Loucy (cell line): ENCODE results near the gene NPM1.

ENCODE experiments used
- H2AFZ ChIP-seq: fragments of 200-600 bp; sonication (generic); 2 replicates; pipeline ENCODE4 v1.6.0; 2016; ENCODE audit warnings: antibody characterized with exemption, mild to moderate bottlenecking, low read length, moderate library complexity
- H3F3A ChIP-seq: fragments of 200-600 bp; 2 replicates; pipeline ENCODE4 v1.6.0; 2016; ENCODE audit warnings: antibody characterized with exemption, low read depth, mild to moderate bottlenecking
- H3K27me3 ChIP-seq: fragments of 200-600 bp; sonication (generic); 2 replicates; pipeline ENCODE4 v1.6.1; 2014; ENCODE audit warnings: low read length, mild to moderate bottlenecking; ENCODE audit not compliant: insufficient read depth, poor library complexity, severe bottlenecking
- H3K36me3 ChIP-seq: fragments of 200-600 bp; sonication (generic); 2 replicates; pipeline ENCODE4 v1.6.1; 2016; ENCODE audit warnings: low read length; ENCODE audit not compliant: insufficient read depth
- H3K4me1 ChIP-seq: fragments of 200-600 bp; sonication (generic); 2 replicates; pipeline ENCODE4 v1.5.1; 2014; ENCODE audit warnings: low read length, mild to moderate bottlenecking; ENCODE audit not compliant: insufficient read depth, poor library complexity, severe bottlenecking
- H3K4me2 ChIP-seq: fragments of 200-600 bp; sonication (generic); 2 replicates; pipeline ENCODE4 v1.6.0; 2014; ENCODE audit warnings: antibody characterized with exemption, low read length, low read depth, mild to moderate bottlenecking; ENCODE audit not compliant: poor library complexity, severe bottlenecking
- H3K4me3 ChIP-seq: fragments of 200-600 bp; sonication (generic); 2 replicates; pipeline ENCODE4 v1.5.1; 2014; ENCODE audit warnings: low read length, mild to moderate bottlenecking, mixed read lengths; ENCODE audit not compliant: poor library complexity, severe bottlenecking
- H3K79me2 ChIP-seq: fragments of 200-600 bp; sonication (generic); 2 replicates; pipeline ENCODE4 v1.6.1; 2014; ENCODE audit warnings: low read length; ENCODE audit not compliant: insufficient read depth
- H3K9ac ChIP-seq: fragments of 200-600 bp; sonication (generic); 2 replicates; pipeline ENCODE4 v1.6.0; 2014; ENCODE audit warnings: mild to moderate bottlenecking, low read depth, low read length, moderate library complexity; ENCODE audit not compliant: poor library complexity, severe bottlenecking
- H3K9me2 ChIP-seq: fragments of 200-600 bp; sonication (generic); replicated peaks from 2 replicates; pipeline ENCODE4 v1.6.1; 2016; ENCODE audit warnings: low read depth, low read length, mixed read lengths
- H3K9me3 ChIP-seq: fragments of 200-600 bp; sonication (generic); 2 replicates; pipeline ENCODE4 v1.6.1; 2014; ENCODE audit warnings: mild to moderate bottlenecking, antibody characterized with exemption, low read length, low read depth; ENCODE audit not compliant: insufficient read depth
- H4K20me1 ChIP-seq: fragments of 200-600 bp; sonication (generic); 2 replicates; pipeline ENCODE4 v1.6.0; 2014; ENCODE audit warnings: antibody characterized with exemption, low read length, mild to moderate bottlenecking; ENCODE audit not compliant: insufficient read depth, poor library complexity, severe bottlenecking
- CTCF ChIP-seq: fragments of 200-600 bp; sonication (generic); conservative IDR thresholded peaks from 2 replicates; pipeline ENCODE4 v1.5.1; 2014; ENCODE audit warnings: mild to moderate bottlenecking, antibody characterized with exemption, low read length
- EZH2phosphoT487 ChIP-seq: fragments of 200-600 bp; IDR thresholded peaks from 2 replicates; pipeline ENCODE4 v1.6.1; 2018; ENCODE audit warnings: antibody characterized with exemption, mild to moderate bottlenecking, moderate library complexity, borderline replicate concordance

NPM1 gene

DNA sequence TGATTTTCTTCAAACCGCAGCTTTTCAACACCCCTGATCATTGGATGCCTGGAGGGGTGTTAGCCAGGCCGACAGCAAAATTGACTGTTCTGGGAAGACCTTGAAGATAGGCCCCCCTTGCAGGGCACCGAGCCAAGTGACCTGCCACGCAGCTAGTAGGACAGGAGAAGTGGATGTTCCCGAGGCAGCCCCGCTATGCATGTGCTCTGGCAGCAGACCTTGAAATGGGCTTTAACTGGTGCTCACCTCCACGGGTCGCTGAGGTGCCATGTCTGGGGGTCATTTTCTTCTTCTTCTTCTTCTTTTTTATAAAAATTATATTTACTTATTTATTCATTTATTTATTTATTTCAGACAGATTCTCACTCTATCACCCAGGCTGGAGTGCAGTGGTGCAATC lies 44.4 kb downstream of the NPM1 start:
- no peaks in the 10 kb centered on the region for H3K36me3 ChIP-seq
- no peaks in the 10 kb centered on the region for H3F3A ChIP-seq
- H3K9me3 ChIP-seq: no peaks in the 10 kb centered on the region
- no peaks in the 10 kb centered on the region for H4K20me1 ChIP-seq
- H2AFZ ChIP-seq: no peak overlapping the region
- no peak overlapping the region for H3K4me2 ChIP-seq
- H3K4me3 ChIP-seq: no peak overlapping the region
- no peaks in the 10 kb centered on the region for H3K27me3 ChIP-seq
- H3K9ac ChIP-seq: no peak overlapping the region
- H3K4me1 ChIP-seq: no peaks in the 10 kb centered on the region
- no peaks in the 10 kb centered on the region for H3K9me2 ChIP-seq
- H3K79me2 ChIP-seq: no peaks in the 10 kb centered on the region
- no peak for TF ChIP-seq EZH2phosphoT487

GRCh38 chr5:171432583-171433351 lies 45.1 kb downstream of the NPM1 start:
- Histone ChIP-seq H3K9ac (no peak overlapping the region), H3K4me2 (no peak overlapping the region), H3K4me3 (no peak overlapping the region), H3K27me3 (no peaks in the 10 kb centered on the region), H3K36me3 (no peaks in the 10 kb centered on the region), H3K4me1 (no peaks in the 10 kb centered on the region), H3K79me2 (no peaks in the 10 kb centered on the region), H3F3A (no peaks in the 10 kb centered on the region), H4K20me1 (no peaks in the 10 kb centered on the region), H3K9me3 (no peaks in the 10 kb centered on the region), H3K9me2 (no peaks in the 10 kb centered on the region), H2AFZ (no peak overlapping the region)
- TF ChIP-seq CTCF (no peak), EZH2phosphoT487 (no peak)

DNA sequence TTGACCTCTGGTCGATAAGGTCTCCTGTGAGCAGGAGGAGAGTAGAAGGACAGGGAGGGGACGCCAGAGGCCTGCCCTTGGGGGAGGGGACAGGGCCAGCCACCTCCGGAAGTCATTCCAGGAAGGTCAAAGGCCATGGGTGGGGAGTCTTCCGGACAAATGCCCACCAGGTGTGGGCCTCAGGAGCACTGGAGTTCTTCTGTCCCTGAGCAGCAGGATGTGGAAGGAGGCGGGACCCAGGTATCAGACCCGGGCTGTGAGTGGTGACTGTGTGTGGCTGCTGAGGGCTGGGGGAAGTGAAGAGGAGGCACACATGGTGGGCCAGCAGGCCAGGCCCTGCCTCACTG lies 45.7 kb downstream of the NPM1 start:
- Histone ChIP-seq H3K4me3 (no peak overlapping the region), H3K4me2 (no peak overlapping the region), H3K79me2 (no peaks in the 10 kb centered on the region), H4K20me1 (no peaks in the 10 kb centered on the region), H3K36me3 (no peaks in the 10 kb centered on the region), H3K9me3 (no peaks in the 10 kb centered on the region), H3K9ac (no peak overlapping the region), H3F3A (no peaks in the 10 kb centered on the region), H2AFZ (no peak overlapping the region), H3K9me2 (no peaks in the 10 kb centered on the region), H3K27me3 (no peaks in the 10 kb centered on the region), H3K4me1 (no peaks in the 10 kb centered on the region)
- TF ChIP-seq CTCF (no peak), EZH2phosphoT487 (no peak)
